AG09319 (cell line): ENCODE measurements around the gene HELZ2.

Experiments used
- DNase-seq: peaks from one replicate; pipeline ENCODE4 v3.0.0-alpha.2; 2010; ENCODE audit warnings: low read depth; ENCODE audit errors: extremely low read depth
- TF ChIP-seq, protein P1 (sequence below): IDR thresholded peaks from 2 replicates; pipeline ENCODE4 v1.5.1; 2011; ENCODE audit warnings: low read depth, mild to moderate bottlenecking, inconsistent platforms, low read length, moderate library complexity

The HELZ2 gene

DNA sequence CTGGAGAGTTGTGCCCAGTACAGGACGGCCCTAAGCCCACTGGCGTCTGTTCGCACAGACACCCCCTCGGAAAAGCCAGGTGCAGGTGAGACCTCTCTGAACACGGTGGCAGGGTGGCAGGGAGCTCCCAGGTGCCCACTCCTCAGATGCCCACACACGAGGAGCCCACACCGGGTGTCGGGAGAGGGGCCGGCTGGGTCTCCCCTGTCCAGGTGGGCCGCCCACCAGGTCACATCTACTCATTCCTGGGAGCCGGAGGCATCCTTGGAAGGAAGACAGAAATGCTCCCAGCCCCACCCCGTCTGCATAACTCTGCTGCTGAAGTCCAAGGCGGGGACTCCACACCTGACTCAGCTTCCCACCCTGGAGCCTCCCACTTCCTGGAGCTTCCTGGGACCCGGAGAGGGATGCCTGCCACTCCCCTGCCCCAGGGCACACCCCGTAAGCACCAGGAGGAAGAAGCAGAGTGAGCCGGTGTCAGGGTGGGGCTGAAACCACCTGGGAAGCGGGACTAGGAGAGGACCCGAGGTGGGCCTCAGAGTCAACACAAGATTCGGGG, 29.0 kb downstream of the HELZ2 start:
- TF ChIP-seq, protein P1, sequence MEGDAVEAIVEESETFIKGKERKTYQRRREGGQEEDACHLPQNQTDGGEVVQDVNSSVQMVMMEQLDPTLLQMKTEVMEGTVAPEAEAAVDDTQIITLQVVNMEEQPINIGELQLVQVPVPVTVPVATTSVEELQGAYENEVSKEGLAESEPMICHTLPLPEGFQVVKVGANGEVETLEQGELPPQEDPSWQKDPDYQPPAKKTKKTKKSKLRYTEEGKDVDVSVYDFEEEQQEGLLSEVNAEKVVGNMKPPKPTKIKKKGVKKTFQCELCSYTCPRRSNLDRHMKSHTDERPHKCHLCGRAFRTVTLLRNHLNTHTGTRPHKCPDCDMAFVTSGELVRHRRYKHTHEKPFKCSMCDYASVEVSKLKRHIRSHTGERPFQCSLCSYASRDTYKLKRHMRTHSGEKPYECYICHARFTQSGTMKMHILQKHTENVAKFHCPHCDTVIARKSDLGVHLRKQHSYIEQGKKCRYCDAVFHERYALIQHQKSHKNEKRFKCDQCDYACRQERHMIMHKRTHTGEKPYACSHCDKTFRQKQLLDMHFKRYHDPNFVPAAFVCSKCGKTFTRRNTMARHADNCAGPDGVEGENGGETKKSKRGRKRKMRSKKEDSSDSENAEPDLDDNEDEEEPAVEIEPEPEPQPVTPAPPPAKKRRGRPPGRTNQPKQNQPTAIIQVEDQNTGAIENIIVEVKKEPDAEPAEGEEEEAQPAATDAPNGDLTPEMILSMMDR: no peak
- DNase-seq: no peak

DNA sequence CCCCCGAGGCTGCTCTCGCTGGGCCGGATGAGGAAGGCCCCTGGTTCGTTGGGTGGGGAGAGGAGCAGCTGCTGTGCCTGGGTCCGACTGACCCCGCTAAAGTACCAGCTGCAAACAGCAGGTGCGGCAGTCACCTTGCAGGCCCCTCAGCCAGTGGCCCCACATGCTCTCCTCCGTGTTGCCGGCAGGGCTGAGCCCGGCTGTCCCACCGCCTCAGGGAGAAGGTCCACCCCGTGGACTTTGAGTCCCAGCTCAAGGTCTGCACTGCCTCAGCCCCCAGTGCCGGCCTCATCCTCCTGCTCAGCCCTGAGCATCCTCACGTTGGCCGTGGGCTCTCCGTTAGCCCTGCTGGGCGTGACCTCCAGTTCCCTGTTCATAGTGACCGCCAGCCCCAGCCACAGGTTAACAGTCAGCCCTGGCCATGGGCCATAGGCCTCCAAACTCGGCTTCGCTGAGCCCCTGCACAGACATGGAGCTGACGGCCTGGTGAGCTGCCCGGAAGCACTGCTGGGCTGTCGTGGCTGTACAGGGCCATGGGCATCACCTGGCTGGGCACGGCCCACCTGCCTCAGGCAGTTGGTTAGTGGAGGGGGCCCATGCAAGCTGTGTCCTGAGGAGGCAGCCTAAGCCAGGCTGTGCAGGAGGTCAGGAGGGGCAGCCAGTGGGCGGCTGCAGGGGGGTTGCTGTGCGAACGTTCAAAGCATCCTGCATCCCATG, 29.6 kb downstream of the HELZ2 start:
- no peak for DNase-seq

DNA sequence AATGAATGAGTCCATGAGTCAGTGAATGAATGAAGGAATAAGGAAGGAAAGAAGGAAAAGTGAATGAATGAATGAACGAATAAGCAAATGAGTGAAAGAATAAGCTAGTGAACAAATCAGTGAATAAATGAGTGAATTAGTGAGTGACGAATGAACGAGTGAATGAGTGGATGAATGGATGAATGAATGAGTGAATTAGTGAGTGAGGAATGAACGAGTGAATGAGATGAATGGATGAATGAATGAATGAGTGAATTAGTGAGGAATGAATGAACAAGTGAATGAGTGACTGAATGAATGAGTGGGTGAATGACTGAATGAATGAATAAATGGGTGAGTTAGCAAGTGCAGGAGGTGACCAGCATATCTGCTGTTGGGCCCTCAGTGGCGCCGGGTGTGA, 30.3 kb downstream of the HELZ2 start:
- DNase-seq: no peak
- TF ChIP-seq, protein P1: no peak

More for the DNA sequence above, 29.6 kb downstream of the HELZ2 start:
- TF ChIP-seq, protein P1: no peak

DNA sequence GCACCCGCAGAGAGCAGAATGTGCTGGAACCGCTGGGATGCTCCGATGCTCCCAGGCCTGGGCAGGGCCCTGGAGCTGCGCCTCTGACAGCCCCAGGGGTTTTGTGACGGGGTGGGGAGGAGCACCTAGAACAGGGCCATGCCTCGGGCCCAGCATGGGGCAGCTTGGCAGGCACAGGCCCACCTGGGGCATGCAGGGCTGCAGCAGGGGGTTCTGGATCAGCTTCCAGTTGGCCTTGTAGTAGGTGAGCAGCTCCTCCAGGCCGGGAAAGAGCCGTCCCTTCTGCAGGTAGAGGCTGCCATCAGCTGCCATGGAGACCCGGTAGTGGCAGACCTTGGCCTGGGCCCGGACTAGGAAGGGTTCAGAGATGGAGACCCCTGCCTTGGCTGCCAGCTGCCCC, 30.9 kb downstream of the HELZ2 start:
- no peak for DNase-seq
- TF ChIP-seq, protein P1: no peak

DNA sequence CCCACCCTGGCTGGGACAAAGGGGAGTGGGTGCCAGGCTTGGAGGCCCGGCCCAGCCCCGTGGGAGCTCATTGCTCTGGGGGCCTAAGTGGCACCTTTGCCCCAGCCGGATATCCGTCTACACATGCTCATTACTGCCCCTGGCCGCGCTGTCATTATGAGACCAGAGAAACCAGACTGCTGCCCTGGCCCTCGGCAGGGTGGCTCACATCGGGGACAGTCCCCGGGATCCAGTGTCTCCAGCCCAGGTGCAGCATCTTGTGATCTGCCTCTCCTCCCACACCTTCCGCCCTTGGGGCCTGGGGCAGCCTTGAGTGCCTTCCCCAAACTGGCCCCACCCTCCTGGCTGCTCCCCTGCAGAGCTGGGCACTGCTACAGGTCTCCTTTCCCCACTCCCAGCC, 31.3 kb downstream of the HELZ2 start:
- no peak for DNase-seq
- TF ChIP-seq, protein P1: no peak

DNA sequence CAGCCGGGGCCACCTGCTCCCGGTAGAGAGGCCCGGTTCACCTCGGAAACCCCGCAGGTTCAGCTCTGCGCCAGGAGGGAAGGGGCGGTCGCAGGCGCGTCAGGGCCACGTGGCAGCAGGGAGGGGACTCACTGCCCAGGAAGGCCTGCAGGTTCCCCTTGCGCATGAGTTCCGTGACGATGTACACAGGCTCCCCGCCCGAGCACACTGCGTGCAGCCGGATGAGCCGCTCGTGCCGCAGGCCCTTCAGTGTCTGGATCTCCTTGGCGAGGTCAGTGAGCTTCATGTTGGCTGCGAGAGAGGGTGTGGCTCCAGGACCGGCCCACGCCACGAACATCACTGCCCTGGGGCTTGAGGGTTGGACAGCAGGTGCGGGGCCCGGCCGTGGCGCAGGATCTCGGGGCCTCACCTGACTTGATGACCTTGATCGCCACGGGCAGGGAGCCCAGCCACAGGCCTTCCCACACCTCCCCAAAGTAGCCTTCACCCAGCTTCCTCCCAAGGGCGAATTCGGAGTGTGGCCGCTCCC, 31.9 kb downstream of the HELZ2 start:
- no peak for DNase-seq
- TF ChIP-seq, protein P1: no peak

DNA sequence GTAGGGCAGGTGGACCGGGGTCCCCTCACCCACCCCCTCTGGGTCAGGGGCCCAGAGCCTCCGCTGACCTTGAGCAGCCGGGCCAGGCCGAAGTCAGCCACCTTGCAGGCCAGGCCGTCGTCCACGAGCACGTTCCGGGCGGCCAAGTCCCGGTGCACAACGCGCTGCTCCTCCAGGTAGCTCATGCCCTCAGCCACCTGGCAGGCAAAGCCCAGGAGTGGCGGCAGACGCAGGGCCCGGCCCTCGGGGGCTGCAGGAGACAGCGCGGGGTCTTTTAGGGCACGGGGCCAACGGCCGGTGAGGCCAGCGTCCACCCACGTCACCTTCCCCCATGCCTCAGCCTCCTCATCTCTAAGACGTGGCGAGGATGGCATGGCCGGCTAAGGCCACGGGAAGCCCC, 32.7 kb downstream of the HELZ2 start:
- no peak for DNase-seq
- TF ChIP-seq, protein P1: no peak
